Fibroblast of lung (primary cell): Measurements from ENCODE around the gene SLFN14. TPM values are rescaled to one million over a fixed set of nuclear protein-coding genes. Genes with fewer than 3 reads are reported as not detected.

Experiments
- DNase-seq, 2 donors: peaks; one replicate each; pipeline versions ENCODE4 v3.0.0 to v3.0.0-alpha.2; 2010; ENCODE audit warnings: low read depth in 2 of 2
- H2AFZ ChIP-seq: 2 replicates; pipeline ENCODE4 v1.5.1; 2012; ENCODE audit warnings: low read length, control low read depth, inconsistent platforms
- H3K27ac ChIP-seq: 2 replicates; pipeline ENCODE4 v1.5.1; 2011; ENCODE audit warnings: low read length, control low read depth; ENCODE audit not compliant: insufficient read depth
- H3K27me3 ChIP-seq: 2 replicates; pipeline ENCODE4 v1.5.1; 2011; ENCODE audit warnings: mild to moderate bottlenecking, low read length; ENCODE audit not compliant: control insufficient read depth, insufficient read depth
- H3K36me3 ChIP-seq: 2 replicates; pipeline ENCODE4 v1.5.1; 2011; ENCODE audit warnings: low read length; ENCODE audit not compliant: control insufficient read depth, insufficient read depth
- H3K4me1 ChIP-seq: 2 replicates; pipeline ENCODE4 v1.5.1; 2011; ENCODE audit warnings: low read length; ENCODE audit not compliant: control insufficient read depth, insufficient read depth; ENCODE audit errors: extremely low read depth
- H3K4me2 ChIP-seq: 2 replicates; pipeline ENCODE4 v1.5.1; 2011; ENCODE audit warnings: low read length, control low read depth; ENCODE audit not compliant: insufficient read depth; ENCODE audit errors: extremely low read depth
- H3K4me3 ChIP-seq, 4 experiments: fragments of 200-600 bp in 1 of 4; sonication (generic) in 1 of 4; replicated peaks in 1 of 4; 2 replicates each; pipeline ENCODE4 v1.5.1; 2011 to 2016; ENCODE audit warnings: low read length in 4 of 4, low read depth in 3 of 4, mild to moderate bottlenecking in 3 of 4, control low read depth in 2 of 4, inconsistent platforms in 1 of 4, mixed read lengths in 1 of 4; ENCODE audit not compliant: insufficient read depth in 1 of 4; ENCODE audit errors: control extremely low read depth in 1 of 4
- H3K79me2 ChIP-seq: 2 replicates; pipeline ENCODE4 v1.5.1; 2012; ENCODE audit warnings: mild to moderate bottlenecking, low read length, inconsistent platforms; ENCODE audit not compliant: control insufficient read depth, insufficient read depth
- H3K9ac ChIP-seq: 2 replicates; pipeline ENCODE4 v1.5.1; 2011; ENCODE audit warnings: mild to moderate bottlenecking, low read length, control low read depth; ENCODE audit not compliant: insufficient read depth
- H3K9me3 ChIP-seq: 2 replicates; pipeline ENCODE4 v1.5.1; 2012; ENCODE audit warnings: low read depth, low read length; ENCODE audit not compliant: control insufficient read depth, insufficient read depth
- H4K20me1 ChIP-seq: 2 replicates; pipeline ENCODE4 v1.5.1; 2011; ENCODE audit warnings: low read length; ENCODE audit not compliant: control insufficient read depth, insufficient read depth; ENCODE audit errors: extremely low read depth
- CTCF ChIP-seq, 2 donors: IDR thresholded peaks in 1 of 2; conservative IDR thresholded peaks in 1 of 2; 1 replicate in 1 of 2; 2 replicates in 1 of 2; pipeline ENCODE4 v1.5.1; 2011 to 2012; ENCODE audit warnings: low read length in 2 of 2, control low read depth in 1 of 2, inconsistent platforms in 1 of 2, low read depth in 1 of 2, mild to moderate bottlenecking in 1 of 2
- EZH2 ChIP-seq: IDR thresholded peaks from 2 replicates; pipeline ENCODE4 v1.5.1; 2012; ENCODE audit warnings: low read length, control low read depth, mild to moderate bottlenecking; ENCODE audit errors: missing control alignments
- polyA plus RNA-seq, 2 donors: library from polyadenylated mRNA; depleted of rRNA in 1 of 2; stranded (reverse) in 1 of 2; unstranded in 1 of 2; fragments of >200 nt; gene quantifications; 2 replicates each; pipeline ENCODE4 v1.2.1, GENCODE V29; 2011 to 2012; ENCODE audit warnings: missing spikeins in 1 of 2
- total RNA-seq: library from RNA; depleted of rRNA; stranded (reverse); fragments of >200 nt; gene quantifications from 2 replicates; pipeline ENCODE4 v1.2.1, GENCODE V29; 2014

Gene SLFN14
- total and polyA plus RNA-seq, 2 donors (not counting 1 experiment from before 2014, with no cell fraction given), result not detected

DNA sequence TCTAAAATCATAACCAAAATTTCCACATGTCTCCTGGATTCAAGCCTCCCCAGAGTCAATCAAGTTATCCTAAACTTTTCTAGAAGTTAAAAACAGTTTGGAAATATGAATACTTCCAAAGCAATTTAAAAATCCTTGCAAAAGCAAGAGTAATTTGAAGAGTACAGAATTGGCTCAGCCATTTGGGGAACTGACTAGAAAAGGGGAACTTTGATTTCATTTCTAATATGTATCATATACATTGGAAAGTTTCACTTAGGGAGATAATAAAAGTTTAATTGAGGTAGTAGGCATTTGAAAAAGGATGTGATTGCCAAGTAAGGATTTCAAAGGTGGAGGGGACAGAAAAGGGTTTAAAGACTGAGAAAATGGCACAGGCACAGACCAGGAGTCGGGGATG, 14.1 kb downstream of the SLFN14 start:
- Histone ChIP-seq H3K4me3 (no peak overlapping the region), H3K36me3 (no peaks in the 10 kb centered on the region), H4K20me1 (no peaks in the 10 kb centered on the region), H3K4me2 (no peak overlapping the region), H3K9me3 (no peaks in the 10 kb centered on the region), H3K79me2 (no peaks in the 10 kb centered on the region), H2AFZ (no peak overlapping the region), H3K27me3 (peaks cover 7% of the 10 kb centered on the region), H3K9ac (no peak overlapping the region), H3K27ac (no peak overlapping the region), H3K4me1 (no peaks in the 10 kb centered on the region)
- TF ChIP-seq CTCF (conservative IDR thresholded peaks at IDR 0.05 in 1 of 2, IDR thresholded peaks at IDR 0.05 in 1 of 2; ENCODE audit: low read depth in 1 of 2, low read length in 2 of 2) (no peak), EZH2 (no peak)
- DNase-seq, result no peak

DNA sequence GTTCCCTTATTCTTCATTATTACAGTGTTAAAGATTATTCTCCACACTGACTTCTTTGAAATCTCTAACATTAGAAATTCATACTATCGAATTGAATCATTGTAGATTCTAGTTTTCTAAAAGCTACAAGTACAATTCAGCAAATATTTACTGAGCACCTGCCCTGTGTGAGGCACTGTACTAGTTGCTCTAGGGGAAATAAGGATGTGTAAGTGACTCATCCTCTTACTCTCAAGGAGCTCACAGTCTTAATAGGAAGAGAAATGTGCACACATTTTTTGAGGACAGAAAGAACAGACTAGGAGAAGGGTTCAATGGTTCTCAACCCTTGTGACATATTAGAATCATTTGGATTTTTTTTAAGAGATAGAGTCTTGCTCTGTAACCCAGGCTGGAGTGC, 15.5 kb downstream of the SLFN14 start:
- Histone ChIP-seq H3K27me3 (peaks cover 7% of the 10 kb centered on the region), H2AFZ (no peak overlapping the region), H3K4me2 (no peak overlapping the region), H4K20me1 (no peaks in the 10 kb centered on the region), H3K4me1 (peaks cover 3% of the 10 kb centered on the region), H3K36me3 (no peaks in the 10 kb centered on the region), H3K9ac (no peak overlapping the region), H3K27ac (no peak overlapping the region), H3K4me3 (no peak overlapping the region), H3K9me3 (no peaks in the 10 kb centered on the region), H3K79me2 (no peaks in the 10 kb centered on the region)
- TF ChIP-seq EZH2, result no peak
- TF ChIP-seq CTCF (conservative IDR thresholded peaks at IDR 0.05 in 1 of 2, IDR thresholded peaks at IDR 0.05 in 1 of 2; ENCODE audit: low read depth in 1 of 2, low read length in 2 of 2), result no peak
- no peak for DNase-seq

GRCh38 chr17:35543856-35544255, 16.8 kb downstream of the SLFN14 start:
- Histone ChIP-seq H3K27me3 (peaks cover 3% of the 10 kb centered on the region), H3K9ac (no peak overlapping the region), H2AFZ (no peak overlapping the region), H4K20me1 (no peaks in the 10 kb centered on the region), H3K9me3 (no peaks in the 10 kb centered on the region), H3K27ac (no peak overlapping the region), H3K79me2 (no peaks in the 10 kb centered on the region), H3K4me1 (peaks cover 3% of the 10 kb centered on the region), H3K36me3 (no peaks in the 10 kb centered on the region), H3K4me2 (no peak overlapping the region), H3K4me3 (no peak overlapping the region)
- no peak for DNase-seq
- TF ChIP-seq EZH2 (no peak), CTCF (conservative IDR thresholded peaks at IDR 0.05 in 1 of 2, IDR thresholded peaks at IDR 0.05 in 1 of 2; ENCODE audit: low read depth in 1 of 2, low read length in 2 of 2) (no peak)
